ENCODE results near the gene GGT5.
"Not testable (repeated sequence)": the region's sequence is repeated elsewhere in the genome, so short reads cannot be mapped to it uniquely, and the experiment has no call there.

GGT5 gene

GRCh38 chr22:24248611-24249010, 3.7 kb upstream of the GGT5 start:
- in situ Hi-C loops (cut with MboI; ENCODE audit: low sequenced_read_pairs), result loop anchor here (10.0 kb wide), 1 partner anchor 54 kb away; no protein-coding TSS in a partner anchor
- not testable (repeated sequence) for H3K9me3 ChIP-seq; H3K4me1 ChIP-seq; DNase-seq (ENCODE audit: low spot score in 2 of 2); H3K27me3 ChIP-seq (ENCODE audit: low read depth); H3K36me3 ChIP-seq (replicated peaks); H3K4me3 ChIP-seq

GRCh38 chr22:24247564-24248344, 2.9 kb upstream of the GGT5 start:
- H3K36me3 ChIP-seq (replicated peaks), result no peaks in the 10 kb centered on the region
- peak; percentile 62 to 90 for DNase-seq (ENCODE audit: low spot score in 2 of 2)
- in situ Hi-C loops (cut with MboI; ENCODE audit: low sequenced_read_pairs), result loop anchor here (10.0 kb wide), 1 partner anchor 53 kb away; no protein-coding TSS in a partner anchor
- H3K4me1 ChIP-seq, result no peaks in the 10 kb centered on the region
- H3K4me3 ChIP-seq, result no peak overlapping the region
- no peaks in the 10 kb centered on the region for H3K27me3 ChIP-seq (ENCODE audit: low read depth)
- H3K9me3 ChIP-seq, result no peaks in the 10 kb centered on the region

GRCh38 chr22:24247011-24247507, 2.2 kb upstream of the GGT5 start:
- H3K9me3 ChIP-seq, result no peaks in the 10 kb centered on the region
- no peaks in the 10 kb centered on the region for H3K27me3 ChIP-seq (ENCODE audit: low read depth)
- H3K4me1 ChIP-seq, result no peaks in the 10 kb centered on the region
- DNase-seq (ENCODE audit: low spot score in 2 of 2), result no peak
- H3K4me3 ChIP-seq, result no peak overlapping the region
- in situ Hi-C loops (cut with MboI; ENCODE audit: low sequenced_read_pairs), result loop anchor here (10.0 kb wide), 1 partner anchor 52 kb away; no protein-coding TSS in a partner anchor
- no peaks in the 10 kb centered on the region for H3K36me3 ChIP-seq (replicated peaks)

- not testable (repeated sequence) for H3K9me3 ChIP-seq; H3K27me3 ChIP-seq (ENCODE audit: low read depth); H3K4me3 ChIP-seq; DNase-seq (ENCODE audit: low spot score in 2 of 2); H3K36me3 ChIP-seq (replicated peaks); H3K4me1 ChIP-seq
- in situ Hi-C loops (cut with MboI; ENCODE audit: low sequenced_read_pairs), result loop anchor here (10.0 kb wide), 1 partner anchor 51 kb away; no protein-coding TSS in a partner anchor
Measured at GRCh38 chr22:24245584-24246561, 991 bp upstream of the GGT5 start.

GRCh38 chr22:24244144-24244787, 616 bp downstream of the GGT5 start:
- no peak for DNase-seq (ENCODE audit: low spot score in 2 of 2)
- no peaks in the 10 kb centered on the region for H3K36me3 ChIP-seq (replicated peaks)
- H3K27me3 ChIP-seq (ENCODE audit: low read depth), result no peaks in the 10 kb centered on the region
- no peaks in the 10 kb centered on the region for H3K9me3 ChIP-seq
- in situ Hi-C loops (cut with MboI; ENCODE audit: low sequenced_read_pairs), result loop anchor here (10.0 kb wide), 1 partner anchor 49 kb away; no protein-coding TSS in a partner anchor
- no peaks in the 10 kb centered on the region for H3K4me1 ChIP-seq
- no peak overlapping the region for H3K4me3 ChIP-seq

GRCh38 chr22:24243417-24243816, 1.5 kb downstream of the GGT5 start:
- H3K4me3 ChIP-seq; DNase-seq (ENCODE audit: low spot score in 2 of 2); H3K4me1 ChIP-seq; H3K9me3 ChIP-seq; H3K27me3 ChIP-seq (ENCODE audit: low read depth); H3K36me3 ChIP-seq (replicated peaks): not testable (repeated sequence)
- in situ Hi-C loops (cut with MboI; ENCODE audit: low sequenced_read_pairs), result loop anchor here (10.0 kb wide), 1 partner anchor 49 kb away; no protein-coding TSS in a partner anchor

GRCh38 chr22:24240985-24241692, 3.7 kb downstream of the GGT5 start:
- DNase-seq (ENCODE audit: low spot score in 2 of 2); H3K4me1 ChIP-seq: not testable (repeated sequence)

GRCh38 chr22:24240381-24240780, 4.5 kb downstream of the GGT5 start:
- H3K9me3 ChIP-seq, result no peaks in the 10 kb centered on the region

More at GRCh38 chr22:24240985-24241692, 3.7 kb downstream of the GGT5 start:
- H3K4me3 ChIP-seq; H3K27me3 ChIP-seq (ENCODE audit: low read depth); H3K36me3 ChIP-seq (replicated peaks); H3K9me3 ChIP-seq: not testable (repeated sequence)
- in situ Hi-C loops (cut with MboI; ENCODE audit: low sequenced_read_pairs), result loop anchor here (10.0 kb wide), 1 partner anchor 46 kb away; no protein-coding TSS in a partner anchor

GRCh38 chr22:24238101-24238694, 6.7 kb downstream of the GGT5 start:
- H3K4me3 ChIP-seq; H3K27me3 ChIP-seq (ENCODE audit: low read depth); in situ Hi-C loops (cut with MboI; ENCODE audit: low sequenced_read_pairs); H3K36me3 ChIP-seq (replicated peaks); DNase-seq (ENCODE audit: low spot score in 2 of 2); H3K9me3 ChIP-seq; H3K4me1 ChIP-seq: not testable (repeated sequence)

More at GRCh38 chr22:24240381-24240780, 4.5 kb downstream of the GGT5 start:
- Histone ChIP-seq H3K36me3 (replicated peaks) (no peaks in the 10 kb centered on the region), H3K4me3 (no peak overlapping the region), H3K4me1 (no peaks in the 10 kb centered on the region), H3K27me3 (ENCODE audit: low read depth) (no peaks in the 10 kb centered on the region)
- in situ Hi-C loops (cut with MboI; ENCODE audit: low sequenced_read_pairs), result loop anchor here (10.0 kb wide), 1 partner anchor 46 kb away; no protein-coding TSS in a partner anchor
- no peak for DNase-seq (ENCODE audit: low spot score in 2 of 2)

- no peak for DNase-seq (ENCODE audit: low spot score in 2 of 2)
- H3K36me3 ChIP-seq (replicated peaks), result no peaks in the 10 kb centered on the region
- H3K9me3 ChIP-seq, result no peaks in the 10 kb centered on the region
- H3K4me1 ChIP-seq, result no peaks in the 10 kb centered on the region
- no peak overlapping the region for H3K4me3 ChIP-seq
- H3K27me3 ChIP-seq (ENCODE audit: low read depth), result no peaks in the 10 kb centered on the region
- in situ Hi-C loops (cut with MboI; ENCODE audit: low sequenced_read_pairs), result no loop called here
Measured at GRCh38 chr22:24236656-24237055, 8.2 kb downstream of the GGT5 start.

- Histone ChIP-seq H3K9me3 (no peaks in the 10 kb centered on the region), H3K4me3 (no peak overlapping the region), H3K36me3 (replicated peaks) (no peaks in the 10 kb centered on the region), H3K27me3 (ENCODE audit: low read depth) (no peaks in the 10 kb centered on the region), H3K4me1 (no peaks in the 10 kb centered on the region)
- DNase-seq (ENCODE audit: low spot score in 2 of 2), result no peak
- in situ Hi-C loops (cut with MboI; ENCODE audit: low sequenced_read_pairs), result no loop called here
Measured at GRCh38 chr22:24235315-24235714, 9.6 kb downstream of the GGT5 start.

- no peaks in the 10 kb centered on the region for H3K36me3 ChIP-seq (replicated peaks)
- no peaks in the 10 kb centered on the region for H3K27me3 ChIP-seq (ENCODE audit: low read depth)
- no peak for DNase-seq (ENCODE audit: low spot score in 2 of 2)
- H3K4me1 ChIP-seq, result no peaks in the 10 kb centered on the region
- in situ Hi-C loops (cut with MboI; ENCODE audit: low sequenced_read_pairs), result no loop called here
- H3K4me3 ChIP-seq, result no peak overlapping the region
- no peaks in the 10 kb centered on the region for H3K9me3 ChIP-seq
Measured at GRCh38 chr22:24233816-24234215, 11.1 kb downstream of the GGT5 start.

All from HAP-1 (cell line).